ENCODE measurements around the gene TMEM151B.

Gene TMEM151B

GRCh38 chr6:44284867-44285266, 14.6 kb downstream of the TMEM151B start:
- DNase-seq = no peak

GRCh38 chr6:44285552-44286284, 15.5 kb downstream of the TMEM151B start:
- peak; percentile 29 for DNase-seq

GRCh38 chr6:44286285-44286565, 16.0 kb downstream of the TMEM151B start:
- DNase-seq = no peak

- no peak for DNase-seq
Measured at GRCh38 chr6:44286747-44287146, 16.5 kb downstream of the TMEM151B start.

- no peak for DNase-seq
Measured at GRCh38 chr6:44289726-44290260, 19.5 kb downstream of the TMEM151B start.

GRCh38 chr6:44291841-44292240, 21.6 kb downstream of the TMEM151B start:
- no peak for DNase-seq

- DNase-seq = no peak
Measured at GRCh38 chr6:44292661-44293365, 22.6 kb downstream of the TMEM151B start.

- no peak for DNase-seq
Measured at GRCh38 chr6:44294832-44295791, 24.9 kb downstream of the TMEM151B start.

GRCh38 chr6:44297063-44298038, 27.1 kb downstream of the TMEM151B start:
- DNase-seq = peak; percentile 27

- DNase-seq = no peak
Measured at GRCh38 chr6:44298055-44298803, 28.0 kb downstream of the TMEM151B start.

- DNase-seq = no peak
Measured at GRCh38 chr6:44298864-44299263, 28.6 kb downstream of the TMEM151B start.

GRCh38 chr6:44300292-44300823, 30.1 kb downstream of the TMEM151B start:
- DNase-seq = no peak

GRCh38 chr6:44301106-44301505, 30.9 kb downstream of the TMEM151B start:
- DNase-seq = no peak

GRCh38 chr6:44301782-44302564, 31.7 kb downstream of the TMEM151B start:
- DNase-seq = no peak

GRCh38 chr6:44302856-44303255, 32.6 kb downstream of the TMEM151B start:
- no peak for DNase-seq

GRCh38 chr6:44303842-44304241, 33.6 kb downstream of the TMEM151B start:
- no peak for DNase-seq

GRCh38 chr6:44304282-44305199, 34.3 kb downstream of the TMEM151B start:
- DNase-seq = peak; percentile 43

GRCh38 chr6:44305200-44305725, 35.0 kb downstream of the TMEM151B start:
- no peak for DNase-seq

All from fibroblast of skin of back (primary cell).